ENCODE results near the gene SYTL2.

SYTL2 gene

GRCh38 chr11:85742348-85742747 is 68.6 kb downstream of the SYTL2 start:
- in situ Hi-C loops (cut with HindIII; ENCODE audit: low sequenced_read_pairs): no loop called here

- in situ Hi-C loops (cut with HindIII; ENCODE audit: low sequenced_read_pairs): no loop called here
Observed at GRCh38 chr11:85740481-85741400, 70.2 kb downstream of the SYTL2 start.

- in situ Hi-C loops (cut with HindIII; ENCODE audit: low sequenced_read_pairs): no loop called here
Observed at GRCh38 chr11:85737738-85738137, 73.2 kb downstream of the SYTL2 start.

GRCh38 chr11:85735876-85736460 is 75.0 kb downstream of the SYTL2 start:
- in situ Hi-C loops (cut with HindIII; ENCODE audit: low sequenced_read_pairs): no loop called here

- in situ Hi-C loops (cut with HindIII; ENCODE audit: low sequenced_read_pairs): no loop called here
Observed at GRCh38 chr11:85732965-85733364, 78.0 kb downstream of the SYTL2 start.

- in situ Hi-C loops (cut with HindIII; ENCODE audit: low sequenced_read_pairs): no loop called here
Observed at GRCh38 chr11:85726381-85726780, 84.6 kb downstream of the SYTL2 start.

GRCh38 chr11:85725510-85726258 is 85.3 kb downstream of the SYTL2 start:
- in situ Hi-C loops (cut with HindIII; ENCODE audit: low sequenced_read_pairs): no loop called here

- in situ Hi-C loops (cut with HindIII; ENCODE audit: low sequenced_read_pairs): no loop called here
Observed at GRCh38 chr11:85724748-85725465, 86.0 kb downstream of the SYTL2 start.

GRCh38 chr11:85723088-85723487 is 87.9 kb downstream of the SYTL2 start:
- in situ Hi-C loops (cut with HindIII; ENCODE audit: low sequenced_read_pairs): no loop called here

- in situ Hi-C loops (cut with HindIII; ENCODE audit: low sequenced_read_pairs): no loop called here
Observed at GRCh38 chr11:85721191-85721590, 89.8 kb downstream of the SYTL2 start.

GRCh38 chr11:85718991-85719807 is 91.7 kb downstream of the SYTL2 start:
- in situ Hi-C loops (cut with HindIII; ENCODE audit: low sequenced_read_pairs): no loop called here

GRCh38 chr11:85718126-85718943 is 92.6 kb downstream of the SYTL2 start:
- in situ Hi-C loops (cut with HindIII; ENCODE audit: low sequenced_read_pairs): no loop called here

- in situ Hi-C loops (cut with HindIII; ENCODE audit: low sequenced_read_pairs): no loop called here
Observed at GRCh38 chr11:85717429-85717828, 93.5 kb downstream of the SYTL2 start.

- in situ Hi-C loops (cut with HindIII; ENCODE audit: low sequenced_read_pairs): no loop called here
Observed at GRCh38 chr11:85712953-85713352, 98.0 kb downstream of the SYTL2 start.

- in situ Hi-C loops (cut with HindIII; ENCODE audit: low sequenced_read_pairs): no loop called here
Observed at GRCh38 chr11:85710917-85711316, 100.0 kb downstream of the SYTL2 start.

GRCh38 chr11:85709941-85710702 is 100.8 kb downstream of the SYTL2 start:
- in situ Hi-C loops (cut with HindIII; ENCODE audit: low sequenced_read_pairs): no loop called here

- in situ Hi-C loops (cut with HindIII; ENCODE audit: low sequenced_read_pairs): no loop called here
Observed at GRCh38 chr11:85705800-85706199, 105.1 kb downstream of the SYTL2 start.

- in situ Hi-C loops (cut with HindIII; ENCODE audit: low sequenced_read_pairs): no loop called here
Observed at GRCh38 chr11:85704967-85705366, 106.0 kb downstream of the SYTL2 start.
